ENCODE measurements around the gene CXCL6.

The CXCL6 gene

DNA sequence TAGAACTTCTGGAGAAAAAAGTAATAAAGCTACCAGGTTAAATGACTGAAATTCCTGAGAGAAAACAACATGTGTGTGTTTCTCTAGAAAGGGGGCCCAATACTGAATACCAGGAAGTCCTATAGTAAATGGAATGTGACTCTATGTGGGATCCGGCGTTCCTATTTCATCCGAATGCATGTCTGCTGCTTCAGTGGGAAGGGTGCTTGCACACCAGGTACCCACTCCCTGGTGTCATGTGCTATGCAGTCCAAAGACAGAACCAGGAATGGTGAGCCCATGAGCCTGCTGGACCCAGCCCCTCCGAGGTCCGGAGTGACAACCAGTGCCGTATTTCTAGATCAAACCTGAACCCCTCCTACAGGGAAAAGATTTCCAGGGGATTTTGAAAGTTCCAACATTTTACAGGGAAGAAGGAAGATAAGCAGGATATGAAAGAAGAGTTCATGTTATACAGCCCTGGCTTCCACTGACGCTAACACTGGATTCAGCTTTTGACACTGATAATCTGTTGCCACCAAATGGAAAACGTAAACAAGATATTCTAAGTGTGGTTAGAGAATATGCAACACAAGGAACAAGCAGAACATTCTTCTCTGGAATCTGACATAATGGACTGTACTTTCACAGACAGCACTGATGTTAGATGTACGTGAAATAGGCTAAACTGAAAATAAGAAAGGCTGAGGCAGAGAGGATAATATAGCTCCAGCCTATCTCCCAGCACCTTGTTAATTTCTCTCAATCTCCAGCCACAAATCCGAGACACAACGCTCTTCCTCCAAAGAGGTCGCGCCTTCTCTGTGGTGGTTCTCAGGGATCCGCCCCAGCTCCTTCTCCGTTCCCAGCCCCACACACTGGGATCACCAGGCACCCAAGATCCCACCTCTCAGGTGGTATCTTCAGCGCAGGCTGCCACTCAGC, 32.0 kb downstream of the CXCL6 start:
- no peak for DNase-seq (ENCODE audit: low read depth)

DNA sequence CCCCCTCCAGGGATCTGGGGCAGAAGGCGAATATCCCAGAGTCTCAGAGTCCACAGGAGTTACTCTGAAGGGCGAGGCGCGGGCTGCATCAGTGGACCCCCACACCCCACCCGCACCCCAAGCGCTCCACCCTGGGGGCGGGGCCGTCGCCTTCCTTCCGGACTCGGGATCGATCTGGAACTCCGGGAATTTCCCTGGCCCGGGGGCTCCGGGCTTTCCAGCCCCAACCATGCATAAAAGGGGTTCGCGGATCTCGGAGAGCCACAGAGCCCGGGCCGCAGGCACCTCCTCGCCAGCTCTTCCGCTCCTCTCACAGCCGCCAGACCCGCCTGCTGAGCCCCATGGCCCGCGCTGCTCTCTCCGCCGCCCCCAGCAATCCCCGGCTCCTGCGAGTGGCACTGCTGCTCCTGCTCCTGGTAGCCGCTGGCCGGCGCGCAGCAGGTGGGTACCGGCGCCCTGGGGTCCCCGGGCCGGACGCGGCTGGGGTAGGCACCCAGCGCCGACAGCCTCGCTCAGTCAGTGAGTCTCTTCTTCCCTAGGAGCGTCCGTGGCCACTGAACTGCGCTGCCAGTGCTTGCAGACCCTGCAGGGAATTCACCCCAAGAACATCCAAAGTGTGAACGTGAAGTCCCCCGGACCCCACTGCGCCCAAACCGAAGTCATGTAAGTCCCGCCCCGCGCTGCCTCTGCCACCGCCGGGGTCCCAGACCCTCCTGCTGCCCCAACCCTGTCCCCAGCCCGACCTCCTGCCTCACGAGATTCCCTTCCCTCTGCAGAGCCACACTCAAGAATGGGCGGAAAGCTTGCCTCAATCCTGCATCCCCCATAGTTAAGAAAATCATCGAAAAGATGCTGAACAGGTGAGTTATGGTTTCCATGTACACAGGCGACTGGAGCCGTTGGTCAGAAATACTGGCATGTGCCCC, 32.9 kb downstream of the CXCL6 start, which contains the start of gene CXCL1:
CXCL1 (plus strand) TSS at position 264 of the 926 bp plus-strand sequence; CDS start at position 342, 78 bp downstream.
- no peak for DNase-seq (ENCODE audit: low read depth)

DNA sequence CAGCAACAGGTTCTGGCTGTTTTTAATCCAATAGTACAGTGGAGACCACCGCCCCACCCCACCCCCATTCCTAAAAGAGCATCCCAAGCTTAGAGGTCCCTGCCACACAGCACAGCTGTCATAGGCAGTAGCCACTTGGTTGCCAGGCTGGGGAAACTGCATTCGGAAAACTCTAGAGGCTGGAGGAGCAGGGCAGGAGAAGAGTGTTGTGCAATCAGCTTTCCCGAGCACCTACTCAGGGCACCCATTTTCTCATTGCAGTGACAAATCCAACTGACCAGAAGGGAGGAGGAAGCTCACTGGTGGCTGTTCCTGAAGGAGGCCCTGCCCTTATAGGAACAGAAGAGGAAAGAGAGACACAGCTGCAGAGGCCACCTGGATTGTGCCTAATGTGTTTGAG, 33.8 kb downstream of the CXCL6 start:
- no peak for DNase-seq (ENCODE audit: low read depth)

DNA sequence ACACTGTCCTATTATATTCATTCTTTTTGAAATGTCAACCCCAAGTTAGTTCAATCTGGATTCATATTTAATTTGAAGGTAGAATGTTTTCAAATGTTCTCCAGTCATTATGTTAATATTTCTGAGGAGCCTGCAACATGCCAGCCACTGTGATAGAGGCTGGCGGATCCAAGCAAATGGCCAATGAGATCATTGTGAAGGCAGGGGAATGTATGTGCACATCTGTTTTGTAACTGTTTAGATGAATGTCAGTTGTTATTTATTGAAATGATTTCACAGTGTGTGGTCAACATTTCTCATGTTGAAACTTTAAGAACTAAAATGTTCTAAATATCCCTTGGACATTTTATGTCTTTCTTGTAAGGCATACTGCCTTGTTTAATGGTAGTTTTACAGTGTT, 34.3 kb downstream of the CXCL6 start:
- DNase-seq (ENCODE audit: low read depth), result no peak

DNA sequence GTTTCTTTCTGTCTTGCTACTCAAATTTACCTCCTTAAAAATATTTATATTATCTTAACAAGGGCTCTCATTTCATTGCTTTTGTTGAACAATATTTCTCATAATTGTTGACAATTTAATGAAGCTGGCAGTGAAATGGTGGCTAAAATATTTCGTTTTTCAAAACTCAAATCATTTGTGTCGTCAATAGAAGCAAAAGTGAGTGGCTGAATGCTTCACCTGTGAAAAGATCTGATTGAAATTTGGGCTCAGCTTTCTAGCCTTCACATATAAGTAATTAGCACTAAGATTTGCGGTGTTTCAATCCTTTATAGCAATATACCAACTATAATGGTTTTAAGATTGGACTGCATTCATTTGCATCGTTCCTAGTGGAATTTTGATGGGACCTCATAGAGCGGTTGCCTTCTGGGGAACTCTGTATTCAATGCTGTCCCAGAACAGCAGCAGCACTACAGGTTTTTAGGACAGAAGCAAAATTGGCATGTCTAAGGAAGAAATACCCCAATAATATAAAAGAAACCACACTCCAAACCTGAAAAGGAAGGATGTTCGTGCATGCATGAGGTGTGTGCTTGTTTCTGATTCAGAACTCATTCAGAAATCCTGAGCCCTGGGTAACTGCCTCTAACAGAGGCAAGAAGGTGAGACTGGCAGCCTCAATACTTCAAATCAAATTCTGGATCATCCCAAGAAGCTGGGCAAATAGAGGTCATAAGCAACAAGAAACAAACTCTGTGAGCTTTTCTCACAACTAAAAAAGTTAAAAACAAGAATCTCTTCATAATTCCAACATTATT, 35.2 kb downstream of the CXCL6 start:
- no peak for DNase-seq (ENCODE audit: low read depth)

DNA sequence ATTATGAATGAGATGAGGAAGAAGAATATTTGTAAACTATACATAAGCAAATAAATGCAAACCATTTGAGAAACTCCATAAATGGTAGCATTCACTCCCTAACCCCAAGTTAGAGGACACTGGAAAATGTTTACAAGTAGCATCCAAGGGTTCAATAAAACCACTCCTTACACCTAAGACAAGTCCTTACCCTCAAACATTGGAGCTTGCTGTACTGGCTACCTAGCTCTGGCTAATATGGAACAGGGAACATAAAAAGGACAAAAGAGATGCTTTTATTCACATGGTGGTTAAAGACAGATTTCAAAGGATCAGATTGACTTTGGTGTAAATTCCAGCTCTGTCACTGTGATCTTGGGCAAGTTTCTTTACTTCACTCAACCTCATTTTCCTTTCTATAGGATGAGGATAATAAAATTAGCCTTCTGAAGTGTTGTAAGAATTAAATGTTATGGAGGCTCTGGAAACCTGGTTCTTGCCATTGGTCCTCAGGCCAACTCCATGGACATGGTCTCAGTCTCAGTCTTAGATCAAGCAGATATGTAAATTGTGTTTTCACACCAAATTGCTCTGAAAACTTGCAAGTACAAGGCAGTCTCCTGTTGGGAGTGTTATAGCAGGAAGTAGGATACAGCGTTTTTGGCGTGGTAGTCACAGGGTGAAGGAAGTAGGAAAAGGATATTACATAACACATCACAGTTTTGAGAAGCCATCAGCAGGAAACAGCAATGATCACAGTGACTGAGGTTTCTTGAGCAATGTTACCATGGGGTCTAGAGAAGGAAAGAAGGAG, 36.0 kb downstream of the CXCL6 start:
- DNase-seq (ENCODE audit: low read depth), result no peak

DNA sequence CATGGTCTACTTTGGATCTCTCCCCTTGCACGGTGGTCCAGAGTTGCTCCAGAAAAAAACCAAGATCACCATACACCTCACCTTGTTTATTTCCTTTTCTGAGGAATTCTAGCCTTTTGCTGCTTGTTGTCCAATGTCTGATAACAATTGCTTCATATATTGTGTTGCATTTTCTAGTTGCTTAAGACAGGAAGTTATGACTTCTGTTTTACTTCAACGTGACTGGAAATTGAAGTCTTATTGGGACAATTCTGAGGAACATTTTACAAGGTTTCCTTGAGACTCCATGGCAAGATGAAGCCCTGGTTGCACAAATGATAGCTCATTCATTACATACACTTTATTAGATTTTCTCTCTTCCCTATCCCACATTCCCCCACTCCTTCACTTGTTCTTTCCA, 37.9 kb downstream of the CXCL6 start:
- DNase-seq (ENCODE audit: low read depth), result no peak

DNA sequence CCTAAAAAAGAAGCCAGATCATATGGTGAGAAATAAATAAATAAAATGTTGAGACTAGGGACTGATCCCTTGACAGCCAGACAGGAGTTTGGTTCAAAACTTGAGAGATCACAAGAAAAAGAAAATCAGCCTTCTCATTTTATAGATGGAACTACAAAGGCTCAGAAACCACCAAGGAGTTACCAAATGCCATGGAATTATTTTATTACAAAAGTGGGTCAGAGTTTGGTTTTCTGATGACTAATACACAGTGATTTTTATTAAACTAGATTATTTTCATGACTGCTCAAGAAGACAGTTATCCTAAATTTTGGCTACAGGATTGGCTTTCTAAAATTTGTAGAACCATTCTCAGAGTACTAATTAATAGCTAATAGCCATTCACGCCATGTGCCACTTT, 38.9 kb downstream of the CXCL6 start:
- DNase-seq (ENCODE audit: low read depth), result no peak

DNA sequence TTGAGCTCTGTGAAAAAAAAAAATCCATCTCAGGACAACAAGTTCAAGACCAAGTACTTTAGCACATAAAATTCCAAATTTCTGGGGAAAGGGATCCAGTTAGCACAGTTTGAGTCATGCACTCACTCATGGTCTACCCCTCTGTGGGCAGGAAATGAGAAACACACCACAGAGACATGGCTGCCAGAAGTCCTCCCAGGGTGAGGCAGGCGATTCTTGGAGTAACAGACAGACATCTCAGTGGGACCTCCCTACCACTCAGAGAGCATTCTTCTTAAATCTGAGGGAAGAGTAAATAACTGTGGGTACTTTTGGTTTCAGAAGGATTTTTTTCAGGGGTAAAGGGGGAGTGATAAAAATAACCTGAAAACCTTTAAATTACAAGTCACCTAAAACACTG, 46.8 kb downstream of the CXCL6 start:
- DNase-seq (ENCODE audit: low read depth), result no peak

DNA sequence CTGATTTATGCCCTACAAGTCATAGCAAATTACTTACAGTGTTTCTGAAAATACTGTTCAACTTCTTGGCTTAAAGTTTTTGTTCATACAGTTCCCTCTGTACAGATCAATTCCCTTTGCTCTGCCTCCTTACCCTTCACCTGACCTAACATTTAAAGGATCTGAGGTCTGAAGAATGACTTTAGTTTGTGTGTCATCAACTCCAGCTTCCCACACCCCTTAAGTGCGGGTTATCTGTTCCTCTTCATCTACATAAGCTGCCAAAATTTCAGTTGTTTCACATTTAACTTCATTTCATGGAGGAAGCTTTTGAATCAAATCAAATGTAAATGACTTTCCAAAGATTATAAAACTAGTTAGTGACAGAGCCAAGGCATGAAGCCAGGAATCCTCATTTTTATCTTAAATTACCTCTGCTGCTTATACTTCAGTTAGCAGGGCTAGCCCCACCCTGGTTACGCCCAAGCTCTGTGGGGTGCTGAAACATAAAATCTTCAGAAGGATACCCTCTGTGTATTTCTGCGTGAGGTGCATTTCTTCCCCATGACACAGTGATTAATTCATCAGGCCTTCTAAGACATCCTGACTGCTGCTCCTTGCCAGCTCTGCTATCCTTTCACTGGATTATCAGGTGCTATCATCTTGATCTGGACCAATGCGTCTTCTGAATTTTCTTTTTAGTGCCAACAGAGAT, 49.2 kb downstream of the CXCL6 start:
- DNase-seq (ENCODE audit: low read depth), result no peak

All from stimulated activated CD8-positive, alpha-beta memory T cell treated with anti-CD3 and anti-CD28 coated beads, Interleukin-15, amount 100 ng/mL, for 1 hour (primary cell).